ENCODE measurements around the gene KRT81.

- TF ChIP-seq, protein P1, sequence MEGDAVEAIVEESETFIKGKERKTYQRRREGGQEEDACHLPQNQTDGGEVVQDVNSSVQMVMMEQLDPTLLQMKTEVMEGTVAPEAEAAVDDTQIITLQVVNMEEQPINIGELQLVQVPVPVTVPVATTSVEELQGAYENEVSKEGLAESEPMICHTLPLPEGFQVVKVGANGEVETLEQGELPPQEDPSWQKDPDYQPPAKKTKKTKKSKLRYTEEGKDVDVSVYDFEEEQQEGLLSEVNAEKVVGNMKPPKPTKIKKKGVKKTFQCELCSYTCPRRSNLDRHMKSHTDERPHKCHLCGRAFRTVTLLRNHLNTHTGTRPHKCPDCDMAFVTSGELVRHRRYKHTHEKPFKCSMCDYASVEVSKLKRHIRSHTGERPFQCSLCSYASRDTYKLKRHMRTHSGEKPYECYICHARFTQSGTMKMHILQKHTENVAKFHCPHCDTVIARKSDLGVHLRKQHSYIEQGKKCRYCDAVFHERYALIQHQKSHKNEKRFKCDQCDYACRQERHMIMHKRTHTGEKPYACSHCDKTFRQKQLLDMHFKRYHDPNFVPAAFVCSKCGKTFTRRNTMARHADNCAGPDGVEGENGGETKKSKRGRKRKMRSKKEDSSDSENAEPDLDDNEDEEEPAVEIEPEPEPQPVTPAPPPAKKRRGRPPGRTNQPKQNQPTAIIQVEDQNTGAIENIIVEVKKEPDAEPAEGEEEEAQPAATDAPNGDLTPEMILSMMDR (IDR thresholded peaks at IDR 0.05 in 8 of 11, conservative IDR thresholded peaks at IDR 0.05 in 3 of 11), result no peak
- TF ChIP-seq POLR2A (IDR thresholded peaks at IDR 0.05), result no peak
Measured at GRCh38 chr12:52313926-52314325, 22.6 kb upstream of the KRT81 start.

All from spleen (tissue), 7 donors.